Activated B cell treated with CpG ODN at 0.5 μM for 24 hours (primary cell): Measurements from ENCODE around the gene LAYN. TPM values are rescaled to one million over a fixed set of nuclear protein-coding genes. Genes with fewer than 3 reads are reported as not detected.

Experiments used
- ATAC-seq: fragments of 200-7000 bp; cut with Tn5 transposase; one replicate; pipeline ENCODE4 v1.10.0; 2021; ENCODE audit warnings: low read depth, mild to moderate bottlenecking, moderate library complexity
- CTCF ChIA-PET: fragments of 350-600 bp; sonication (Branson Sonifier 250); formaldehyde crosslinking; loops from one replicate; lab custom pipeline; 2021; ENCODE audit warnings: antibody characterized with exemption; lab: Charles Lee
- POLR2A ChIA-PET: fragments of 350-600 bp; sonication (Branson Sonifier 250); formaldehyde crosslinking; loops from one replicate; lab custom pipeline; 2021; ENCODE audit warnings: antibody characterized with exemption; lab: Charles Lee
- DNase-seq: peaks from one replicate; pipeline ENCODE4 v3.0.0; 2022
- H3K27ac Mint-ChIP-seq: one replicate; pipeline ENCODE4 v1.8.0; 2020; ENCODE audit warnings: mixed read lengths
- H3K27me3 Mint-ChIP-seq: one replicate; pipeline ENCODE4 v1.8.0; 2021; ENCODE audit warnings: mixed read lengths
- H3K36me3 Mint-ChIP-seq: one replicate; pipeline ENCODE4 v1.8.0; 2021; ENCODE audit warnings: low read depth, mixed read lengths
- H3K4me1 Mint-ChIP-seq: one replicate; pipeline ENCODE4 v1.8.0; 2021; ENCODE audit warnings: mixed read lengths
- H3K4me3 Mint-ChIP-seq: one replicate; pipeline ENCODE4 v1.8.0; 2020; ENCODE audit warnings: mild to moderate bottlenecking, mixed read lengths
- H3K9me3 Mint-ChIP-seq: one replicate; pipeline ENCODE4 v1.8.0; 2020; ENCODE audit warnings: mixed read lengths
- CTCF ChIP-seq: fragments of 200-600 bp; IDR thresholded peaks from one replicate; pipeline ENCODE4 v1.8.0; 2022; ENCODE audit warnings: antibody characterized with exemption, mild to moderate bottlenecking
- intact Hi-C: fragments of 100-400 bp; cut with micrococcal nuclease; formaldehyde crosslinking; loops from one replicate; pipeline ENCODE4 v1.15.1; 2024
- total RNA-seq: library from RNA; stranded (reverse); gene quantifications from 2 replicates; pipeline ENCODE4 v1.2.3, GENCODE V29; 2022

LAYN gene
- total RNA-seq = not detected in 2 replicates

- ChIA-PET POLR2A (no interaction called here), CTCF (no interaction called here)
- DNase-seq (peak; percentile 23), ATAC-seq (peak; percentile 37)
- no peak within 1 kb of the TSS for H3K27ac Mint-ChIP-seq
- no peaks in the 10 kb centered on the region for H3K36me3 Mint-ChIP-seq
- H3K9me3 Mint-ChIP-seq = no peaks in the 10 kb centered on the region
- peaks cover 15% of the 10 kb centered on the region for H3K4me1 Mint-ChIP-seq
- TF ChIP-seq CTCF = no peak
- H3K27me3 Mint-ChIP-seq = peaks cover 68% of the 10 kb centered on the region
- intact Hi-C loops = no loop called here
- H3K4me3 Mint-ChIP-seq = peak within 1 kb of the TSS; percentile 63
Observed at GRCh38 chr11:111540114-111540936, at the start of gene LAYN. Gene LAYN, plus strand, starts transcription at chr11:111540720. Its CDS starts 124 bp downstream, at chr11:111540844.

- no peak for TF ChIP-seq CTCF
- peaks cover 3% of the 10 kb centered on the region for H3K9me3 Mint-ChIP-seq
- ChIA-PET POLR2A (no interaction called here), CTCF (no interaction called here)
- H3K4me1 Mint-ChIP-seq = no peaks in the 10 kb centered on the region
- intact Hi-C loops = no loop called here
- no peak for DNase-seq
- no peaks in the 10 kb centered on the region for H3K36me3 Mint-ChIP-seq
- H3K4me3 Mint-ChIP-seq = no peak overlapping the region
- H3K27ac Mint-ChIP-seq = no peak overlapping the region
- peaks cover 10% of the 10 kb centered on the region for H3K27me3 Mint-ChIP-seq
- no peak for ATAC-seq
Observed at GRCh38 chr11:111494040-111494439, 46.5 kb upstream of the LAYN start.

GRCh38 chr11:111499483-111499882 lies 41.0 kb upstream of the LAYN start:
- TF ChIP-seq CTCF = no peak
- ChIA-PET POLR2A (no interaction called here), CTCF (no interaction called here)
- H3K9me3 Mint-ChIP-seq = no peaks in the 10 kb centered on the region
- no peaks in the 10 kb centered on the region for H3K4me1 Mint-ChIP-seq
- H3K27ac Mint-ChIP-seq = no peak overlapping the region
- H3K27me3 Mint-ChIP-seq = peaks cover 24% of the 10 kb centered on the region
- no peak for ATAC-seq
- no peak for DNase-seq
- no peaks in the 10 kb centered on the region for H3K36me3 Mint-ChIP-seq
- intact Hi-C loops = no loop called here
- H3K4me3 Mint-ChIP-seq = no peak overlapping the region

- ATAC-seq (no peak), DNase-seq (no peak)
- ChIA-PET POLR2A (no interaction called here), CTCF (no interaction called here)
- Mint-ChIP-seq H3K9me3 (no peaks in the 10 kb centered on the region), H3K27me3 (peaks cover 31% of the 10 kb centered on the region), H3K27ac (no peak overlapping the region), H3K36me3 (no peaks in the 10 kb centered on the region), H3K4me3 (no peak overlapping the region), H3K4me1 (no peaks in the 10 kb centered on the region)
- TF ChIP-seq CTCF = no peak
- intact Hi-C loops = no loop called here
Observed at GRCh38 chr11:111500481-111500880, 40.0 kb upstream of the LAYN start.

- no peaks in the 10 kb centered on the region for H3K36me3 Mint-ChIP-seq
- H3K9me3 Mint-ChIP-seq = no peaks in the 10 kb centered on the region
- peaks cover 29% of the 10 kb centered on the region for H3K27me3 Mint-ChIP-seq
- POLR2A ChIA-PET = no interaction called here
- H3K27ac Mint-ChIP-seq = no peak overlapping the region
- CTCF ChIA-PET = no interaction called here
- intact Hi-C loops = no loop called here
- H3K4me3 Mint-ChIP-seq = no peak overlapping the region
- DNase-seq (no peak), ATAC-seq (no peak)
- no peaks in the 10 kb centered on the region for H3K4me1 Mint-ChIP-seq
- no peak for TF ChIP-seq CTCF
Observed at GRCh38 chr11:111502611-111503010, 37.9 kb upstream of the LAYN start.
